Testis (tissue), 2 donors: ENCODE data around the gene CDK5RAP2.

Experiments
- CTCF ChIP-seq, 3 experiments: fragments of 450-650 bp in 2 of 3; fragments of 200-600 bp in 1 of 3; sonication (generic) in 1 of 3; IDR thresholded peaks; one replicate each; pipeline ENCODE4 v1.5.1; 2016 to 2019; ENCODE audit warnings: antibody characterized with exemption in 3 of 3, mild to moderate bottlenecking in 2 of 3, moderate library complexity in 1 of 3
- POLR2A ChIP-seq: fragments of 450-650 bp; IDR thresholded peaks from one replicate; pipeline ENCODE4 v1.6.1; 2017; ENCODE audit warnings: antibody characterized with exemption, mild to moderate bottlenecking, moderate library complexity

GRCh38 chr9:120541921-120542320, 38.0 kb downstream of the CDK5RAP2 start:
- no peak for TF ChIP-seq CTCF (IDR thresholded peaks at IDR 0.05)
- TF ChIP-seq POLR2A, result no peak
